Activated CD8-positive, alpha-beta memory T cell treated with anti-CD3 and anti-CD28 coated beads, Interleukin-2, amount 10 ng/mL, durations not matched to agents 7 days and 5 days (primary cell): ENCODE data around the gene RPUSD3. TPM values are rescaled to one million over a fixed set of nuclear protein-coding genes. Genes with fewer than 3 reads are reported as not detected.
"Not testable (repeated sequence)": the region's sequence is repeated elsewhere in the genome, so short reads cannot be mapped to it uniquely, and the experiment has no call there.

ENCODE experiments used
- ATAC-seq: fragments of 150-1000 bp; cut with Tn5 transposase; one replicate; pipeline ENCODE4 v1.10.0; 2021; ENCODE audit warnings: moderate library complexity
- CTCF ChIA-PET: fragments of 350-600 bp; sonication (Branson Sonifier 250); formaldehyde crosslinking; loops from one replicate; lab custom pipeline; 2021; ENCODE audit warnings: antibody characterized with exemption; lab: Charles Lee
- DNase-seq: peaks from one replicate; pipeline ENCODE4 v3.0.0-alpha.2; 2020
- H3K27ac Mint-ChIP-seq: one replicate; pipeline ENCODE4 v1.8.0; 2021; ENCODE audit warnings: mild to moderate bottlenecking, mixed read lengths
- H3K27me3 Mint-ChIP-seq: one replicate; pipeline ENCODE4 v1.8.0; 2021; ENCODE audit warnings: mixed read lengths
- H3K36me3 Mint-ChIP-seq: one replicate; pipeline ENCODE4 v1.8.0; 2021; ENCODE audit warnings: mild to moderate bottlenecking, mixed read lengths
- H3K4me1 Mint-ChIP-seq: one replicate; pipeline ENCODE4 v1.8.0; 2021; ENCODE audit warnings: mixed read lengths
- H3K4me3 Mint-ChIP-seq: one replicate; pipeline ENCODE4 v1.8.0; 2021; ENCODE audit warnings: mild to moderate bottlenecking, moderate library complexity, mixed read lengths
- H3K9me3 Mint-ChIP-seq: one replicate; pipeline ENCODE4 v1.8.0; 2022; ENCODE audit warnings: low read depth, mixed read lengths
- total RNA-seq, 2 experiments: library from RNA; stranded (reverse); gene quantifications; one replicate each; pipeline ENCODE4 v1.2.3, GENCODE V29; 2021

RPUSD3 gene
- total RNA-seq, 2 experiments from 2014 or later = 61.7 to 77.6 TPM

- Mint-ChIP-seq H3K36me3 (no peaks in the 10 kb centered on the region), H3K27me3 (peaks cover 10% of the 10 kb centered on the region), H3K4me1 (peaks cover 1% of the 10 kb centered on the region), H3K27ac (no peak overlapping the region), H3K9me3 (no peaks in the 10 kb centered on the region), H3K4me3 (no peak overlapping the region)
- ATAC-seq = no peak
- CTCF ChIA-PET = no interaction called here
- DNase-seq = no peak
These were observed 17.9 kb upstream of the RPUSD3 start for GRCh38 chr3:9861626-9862130.

DNA sequence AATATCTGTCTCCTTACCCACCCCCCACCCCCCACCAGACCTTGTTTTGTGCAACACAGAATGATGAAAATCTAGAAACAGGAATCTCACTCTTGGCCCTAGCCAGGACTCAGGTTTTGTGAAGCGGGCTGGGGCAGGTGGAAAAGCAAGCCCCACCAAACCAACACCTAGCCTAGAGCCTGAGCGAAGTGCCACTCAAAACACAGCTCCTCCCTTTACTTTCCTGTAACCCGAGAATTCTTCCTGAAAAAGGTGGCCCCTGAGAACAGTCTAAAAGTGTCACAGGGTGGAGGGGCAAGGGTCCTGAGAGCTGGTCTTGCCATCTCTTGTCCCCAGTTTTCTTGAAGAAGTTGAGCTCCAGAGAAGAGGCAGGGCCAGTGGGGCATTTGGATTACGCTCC lies 17.4 kb upstream of the RPUSD3 start:
- Mint-ChIP-seq H3K4me1 (peaks cover 1% of the 10 kb centered on the region), H3K9me3 (no peaks in the 10 kb centered on the region), H3K36me3 (no peaks in the 10 kb centered on the region), H3K4me3 (no peak overlapping the region), H3K27me3 (peaks cover 10% of the 10 kb centered on the region), H3K27ac (no peak overlapping the region)
- ATAC-seq (no peak), DNase-seq (no peak)
- CTCF ChIA-PET = no interaction called here

- DNase-seq (no peak), ATAC-seq (no peak)
- Mint-ChIP-seq H3K36me3 (no peaks in the 10 kb centered on the region), H3K27me3 (peaks cover 10% of the 10 kb centered on the region), H3K9me3 (no peaks in the 10 kb centered on the region), H3K27ac (no peak overlapping the region), H3K4me3 (no peak overlapping the region), H3K4me1 (peaks cover 1% of the 10 kb centered on the region)
- CTCF ChIA-PET = no interaction called here
These were observed 15.8 kb upstream of the RPUSD3 start for GRCh38 chr3:9859530-9860025.

DNA sequence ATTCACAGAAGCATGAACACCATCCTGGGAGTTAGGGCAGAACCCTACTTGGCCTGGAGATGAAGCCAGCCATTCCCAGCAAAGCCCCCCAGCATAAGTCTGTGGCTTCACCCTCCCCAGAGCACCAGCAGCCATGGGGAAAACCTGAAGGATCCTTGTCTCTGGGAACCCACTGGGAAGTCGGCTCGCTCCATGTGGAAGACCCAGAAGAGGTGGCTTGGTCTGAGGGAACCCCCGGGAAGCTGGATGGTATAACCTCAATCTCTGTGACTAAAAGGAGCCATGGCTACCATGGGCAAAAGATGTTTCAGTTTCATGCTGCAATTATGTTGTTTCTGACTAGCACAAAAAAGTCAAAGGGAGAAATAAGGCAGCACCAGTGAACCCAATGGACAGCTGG lies 11.8 kb upstream of the RPUSD3 start:
- CTCF ChIA-PET = interaction anchor here (0.7 to 1.6 kb wide), 3 partner anchors 12 to 450 kb away, joined by 3 to 4 read pairs (median 3); partner anchors contain the start of gene RPUSD3
- Mint-ChIP-seq H3K4me3 (no peak overlapping the region), H3K9me3 (no peaks in the 10 kb centered on the region), H3K36me3 (no peaks in the 10 kb centered on the region), H3K4me1 (peaks cover 9% of the 10 kb centered on the region), H3K27ac (no peak overlapping the region), H3K27me3 (peaks cover 18% of the 10 kb centered on the region)
- DNase-seq = no peak
- ATAC-seq = no peak

GRCh38 chr3:9854291-9854940 lies 10.6 kb upstream of the RPUSD3 start:
- not testable (repeated sequence) for H3K36me3 Mint-ChIP-seq, H3K27ac Mint-ChIP-seq, H3K4me1 Mint-ChIP-seq, H3K9me3 Mint-ChIP-seq, DNase-seq, ATAC-seq, H3K4me3 Mint-ChIP-seq
- peaks cover 18% of the 10 kb centered on the region for H3K27me3 Mint-ChIP-seq
- CTCF ChIA-PET = interaction anchor here (1.2 to 1.6 kb wide), 2 partner anchors 11 to 26 kb away, joined by 3 to 4 read pairs; partner anchors contain the start of gene RPUSD3

DNA sequence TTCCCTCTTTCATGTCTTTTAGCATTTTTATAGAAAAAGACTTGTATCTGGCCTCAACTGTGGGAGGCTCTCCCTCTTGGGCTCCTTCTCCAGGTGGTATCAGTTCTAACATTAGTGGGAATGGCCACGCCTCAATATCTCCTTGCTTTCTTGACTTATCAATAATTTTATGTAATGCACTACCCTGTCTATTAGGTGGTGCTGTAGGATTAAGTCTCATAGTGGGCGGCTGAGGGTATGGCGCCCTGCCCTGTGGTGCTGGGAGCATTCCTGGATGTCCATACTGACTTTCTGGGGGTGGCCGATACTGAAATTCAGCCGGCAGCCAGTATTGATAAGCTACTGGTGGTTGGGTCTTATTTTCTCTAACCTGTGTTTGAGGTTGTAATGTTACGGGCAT lies 8.7 kb upstream of the RPUSD3 start:
- DNase-seq = no peak
- CTCF ChIA-PET = no interaction called here
- ATAC-seq = no peak
- no peaks in the 10 kb centered on the region for H3K36me3 Mint-ChIP-seq
- H3K4me1 Mint-ChIP-seq = peaks cover 9% of the 10 kb centered on the region
- H3K27ac Mint-ChIP-seq = no peak overlapping the region
- H3K27me3 Mint-ChIP-seq = peaks cover 18% of the 10 kb centered on the region
- H3K9me3 Mint-ChIP-seq = no peaks in the 10 kb centered on the region
- no peak overlapping the region for H3K4me3 Mint-ChIP-seq

- H3K36me3 Mint-ChIP-seq, ATAC-seq, DNase-seq, H3K4me1 Mint-ChIP-seq, H3K9me3 Mint-ChIP-seq, H3K27ac Mint-ChIP-seq, CTCF ChIA-PET, H3K4me3 Mint-ChIP-seq: not testable (repeated sequence)
- peaks cover 18% of the 10 kb centered on the region for H3K27me3 Mint-ChIP-seq
These were observed 8.1 kb upstream of the RPUSD3 start for GRCh38 chr3:9851926-9852325.

GRCh38 chr3:9851383-9851782 lies 7.6 kb upstream of the RPUSD3 start:
- H3K9me3 Mint-ChIP-seq, H3K36me3 Mint-ChIP-seq, DNase-seq, H3K27ac Mint-ChIP-seq, ATAC-seq, H3K4me3 Mint-ChIP-seq, H3K4me1 Mint-ChIP-seq, CTCF ChIA-PET: not testable (repeated sequence)
- peaks cover 18% of the 10 kb centered on the region for H3K27me3 Mint-ChIP-seq

GRCh38 chr3:9848860-9849259 lies 5.1 kb upstream of the RPUSD3 start:
- ATAC-seq, H3K4me3 Mint-ChIP-seq, H3K27ac Mint-ChIP-seq, H3K9me3 Mint-ChIP-seq, DNase-seq, H3K36me3 Mint-ChIP-seq: not testable (repeated sequence)
- CTCF ChIA-PET = interaction anchor here (1.0 to 1.5 kb wide), 6 partner anchors 42 to 138 kb away, joined by 3 to 6 read pairs (median 4); partner anchors contain the start of genes CRELD1, EMC3, JAGN1 and PRRT3
- Mint-ChIP-seq H3K27me3 (peaks cover 18% of the 10 kb centered on the region), H3K4me1 (peaks cover 21% of the 10 kb centered on the region)

- CTCF ChIA-PET = interaction anchor here (1.4 to 1.5 kb wide), 2 partner anchors 53 to 85 kb away, joined by 3 to 6 read pairs; partner anchors contain the start of gene CRELD1
- DNase-seq, H3K36me3 Mint-ChIP-seq, H3K27ac Mint-ChIP-seq, H3K4me3 Mint-ChIP-seq, ATAC-seq, H3K9me3 Mint-ChIP-seq: not testable (repeated sequence)
- Mint-ChIP-seq H3K27me3 (peaks cover 16% of the 10 kb centered on the region), H3K4me1 (peaks cover 17% of the 10 kb centered on the region)
These were observed 4.1 kb upstream of the RPUSD3 start for GRCh38 chr3:9847870-9848269.

- peaks cover 23% of the 10 kb centered on the region for H3K4me1 Mint-ChIP-seq
- no peak overlapping the region for H3K4me3 Mint-ChIP-seq
- DNase-seq (no peak), ATAC-seq (no peak)
- CTCF ChIA-PET = interaction anchor here (0.6 to 2.3 kb wide), 3 partner anchors 15 to 401 kb away, joined by 3 to 9 read pairs (median 4); no protein-coding TSS in a partner anchor
- H3K27me3 Mint-ChIP-seq = peaks cover 12% of the 10 kb centered on the region
- peaks cover 5% of the 10 kb centered on the region for H3K36me3 Mint-ChIP-seq
- no peaks in the 10 kb centered on the region for H3K9me3 Mint-ChIP-seq
- H3K27ac Mint-ChIP-seq = no peak overlapping the region
These were observed 3.2 kb upstream of the RPUSD3 start for GRCh38 chr3:9846931-9847488.

- H3K27ac Mint-ChIP-seq = no peak overlapping the region
- H3K9me3 Mint-ChIP-seq = no peaks in the 10 kb centered on the region
- H3K27me3 Mint-ChIP-seq = peaks cover 4% of the 10 kb centered on the region
- no peak for DNase-seq
- H3K4me1 Mint-ChIP-seq = peaks cover 24% of the 10 kb centered on the region
- ATAC-seq = no peak
- peaks cover 9% of the 10 kb centered on the region for H3K36me3 Mint-ChIP-seq
- no peak overlapping the region for H3K4me3 Mint-ChIP-seq
- CTCF ChIA-PET = interaction anchor here (0.6 to 2.3 kb wide), 3 partner anchors 11 to 100 kb away, joined by 3 to 9 read pairs (median 3); no protein-coding TSS in a partner anchor
These were observed 2.4 kb upstream of the RPUSD3 start for GRCh38 chr3:9846231-9846630.

DNA sequence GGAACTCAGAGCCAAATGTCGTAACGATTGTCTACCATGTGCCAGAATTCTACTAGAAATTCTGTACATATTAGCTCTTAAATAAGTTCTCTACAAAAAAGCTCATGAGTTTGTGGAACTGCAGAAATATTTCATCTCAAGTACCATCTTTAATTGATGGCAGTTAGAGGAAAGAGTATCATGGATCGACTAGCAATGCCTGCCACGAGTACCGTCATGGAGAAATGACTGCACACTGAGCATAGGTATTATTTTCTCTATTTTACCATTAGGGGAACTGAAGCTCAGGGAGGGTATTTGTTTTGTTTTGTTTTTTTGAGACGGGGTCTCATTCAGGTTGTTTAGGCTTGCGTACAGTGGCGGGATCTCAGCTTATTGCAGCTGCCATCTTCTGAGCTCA lies 2.8 kb downstream of the RPUSD3 start:
- no peaks in the 10 kb centered on the region for H3K9me3 Mint-ChIP-seq
- H3K36me3 Mint-ChIP-seq = peaks cover 20% of the 10 kb centered on the region
- no peak overlapping the region for H3K4me3 Mint-ChIP-seq
- DNase-seq (no peak), ATAC-seq (no peak)
- H3K4me1 Mint-ChIP-seq = peaks cover 24% of the 10 kb centered on the region
- H3K27ac Mint-ChIP-seq = no peak overlapping the region
- CTCF ChIA-PET = interaction anchor here (0.6 to 4.4 kb wide), 6 partner anchors 14 to 108 kb away, joined by 3 to 27 read pairs (median 3); partner anchors contain the start of gene CRELD1
- H3K27me3 Mint-ChIP-seq = no peaks in the 10 kb centered on the region
